GM21447 (cell line): Measurements from ENCODE around the gene CSRNP3.
A peak's percentile ranks its signal among the peaks of the same experiment; 100 is the strongest.
"Not testable (repeated sequence)": the region's sequence is repeated elsewhere in the genome, so short reads cannot be mapped to it uniquely, and the experiment has no call there.

Source experiments
- ATAC-seq: cut with Tn5 transposase; IDR thresholded peaks from one replicate; pipeline ENCODE4 v1.9.1; 2021; ENCODE audit not compliant: unreplicated experiment

CSRNP3 gene

GRCh38 chr2:165582863-165583506 is 113.5 kb downstream of the CSRNP3 start:
- no peak for ATAC-seq

GRCh38 chr2:165584126-165584654 is 114.7 kb downstream of the CSRNP3 start:
- ATAC-seq, result no peak

- no peak for ATAC-seq
These were observed 116.5 kb downstream of the CSRNP3 start for GRCh38 chr2:165586019-165586418.

- ATAC-seq, result peak; percentile 81
These were observed 117.9 kb downstream of the CSRNP3 start for GRCh38 chr2:165587335-165587938.

- not testable (repeated sequence) for ATAC-seq
These were observed 121.5 kb downstream of the CSRNP3 start for GRCh38 chr2:165590999-165591398.

GRCh38 chr2:165593081-165593480 is 123.6 kb downstream of the CSRNP3 start:
- ATAC-seq, result no peak

GRCh38 chr2:165594231-165594934 is 124.9 kb downstream of the CSRNP3 start:
- no peak for ATAC-seq

GRCh38 chr2:165594935-165595255 is 125.4 kb downstream of the CSRNP3 start:
- ATAC-seq, result peak; percentile 96

- no peak for ATAC-seq
These were observed 127.3 kb downstream of the CSRNP3 start for GRCh38 chr2:165596788-165597187.

- ATAC-seq, result no peak
These were observed 131.8 kb downstream of the CSRNP3 start for GRCh38 chr2:165601065-165601830.

GRCh38 chr2:165601928-165602521 is 132.5 kb downstream of the CSRNP3 start:
- ATAC-seq, result no peak

- ATAC-seq, result no peak
These were observed 140.2 kb downstream of the CSRNP3 start for GRCh38 chr2:165609672-165610071.

GRCh38 chr2:165610591-165611029 is 141.1 kb downstream of the CSRNP3 start:
- no peak for ATAC-seq

GRCh38 chr2:165617741-165618481 is 148.4 kb downstream of the CSRNP3 start:
- no peak for ATAC-seq

GRCh38 chr2:165618806-165619205 is 149.3 kb downstream of the CSRNP3 start:
- no peak for ATAC-seq

- no peak for ATAC-seq
These were observed 151.6 kb downstream of the CSRNP3 start for GRCh38 chr2:165621086-165621560.

GRCh38 chr2:165623161-165623560 is 153.7 kb downstream of the CSRNP3 start:
- no peak for ATAC-seq

GRCh38 chr2:165623783-165624469 is 154.4 kb downstream of the CSRNP3 start:
- no peak for ATAC-seq

GRCh38 chr2:165624470-165624800 is 154.9 kb downstream of the CSRNP3 start:
- no peak for ATAC-seq

GRCh38 chr2:165627470-165627869 is 158.0 kb downstream of the CSRNP3 start:
- no peak for ATAC-seq
